DMS79 (cell line): ENCODE measurements around the gene TYMP.

Experiments
- DNase-seq: peaks from one replicate; lab custom pipeline; 2025; lab: John Stamatoyannopoulos, UW

Gene TYMP

GRCh38 chr22:50529897-50530579 lies at the start of gene TYMP:
TSS of gene TYMP (minus strand) at chr22:50530012. CDS start at chr22:50529709, 303 bp downstream.
- DNase-seq = no peak

DNA sequence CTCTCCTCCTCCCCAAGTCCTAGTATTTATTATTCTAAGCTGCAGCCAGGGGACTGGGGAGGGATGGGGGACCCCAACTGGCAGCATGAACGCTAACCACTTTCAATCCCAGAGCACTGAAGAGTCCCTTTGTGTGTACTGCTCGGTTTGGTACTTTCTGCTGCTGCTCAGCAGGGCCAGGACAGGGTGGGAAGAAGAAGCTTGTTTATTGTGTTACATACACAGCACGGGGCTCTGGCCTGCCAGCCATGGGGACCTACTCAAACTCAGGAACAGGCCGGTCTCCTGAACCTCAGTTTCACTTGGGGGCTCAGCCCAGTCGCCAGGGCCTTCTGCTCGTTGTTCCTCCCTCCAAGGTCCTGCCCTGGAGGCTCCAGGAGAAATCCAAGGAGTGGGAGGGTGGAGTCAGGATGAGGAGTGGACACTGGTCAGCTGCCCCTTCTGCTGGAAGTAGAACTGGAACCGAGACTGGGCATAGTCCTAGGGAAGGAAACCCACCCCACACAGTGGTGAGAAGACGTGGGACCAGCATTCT lies 49.0 kb upstream of the TYMP start:
- no peak for DNase-seq

GRCh38 chr22:50577987-50578775 lies 48.4 kb upstream of the TYMP start, which contains the start of gene CPT1B:
TSS of gene CPT1B (minus strand) at chr22:50578427. CDS start at chr22:50577915, 512 bp downstream.
- DNase-seq = no peak

DNA sequence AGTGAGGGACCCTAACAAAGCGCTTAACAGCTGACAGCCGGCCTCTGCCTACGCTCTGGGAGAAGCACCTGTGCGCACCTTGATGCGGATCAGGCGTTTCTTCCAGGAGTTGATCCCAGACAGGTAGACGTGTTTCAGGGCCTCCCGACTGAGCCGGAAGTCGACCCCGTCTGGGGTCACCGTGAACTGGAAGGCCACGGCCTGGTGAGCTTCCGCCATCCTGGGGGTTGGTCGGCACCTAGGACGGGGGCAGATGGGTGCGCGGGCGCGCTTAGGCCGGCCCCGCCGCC lies 47.8 kb upstream of the TYMP start:
- DNase-seq = no peak

GRCh38 chr22:50576806-50577696 lies 47.2 kb upstream of the TYMP start:
- DNase-seq = no peak

GRCh38 chr22:50576070-50576469 lies 46.3 kb upstream of the TYMP start:
- DNase-seq = no peak

DNA sequence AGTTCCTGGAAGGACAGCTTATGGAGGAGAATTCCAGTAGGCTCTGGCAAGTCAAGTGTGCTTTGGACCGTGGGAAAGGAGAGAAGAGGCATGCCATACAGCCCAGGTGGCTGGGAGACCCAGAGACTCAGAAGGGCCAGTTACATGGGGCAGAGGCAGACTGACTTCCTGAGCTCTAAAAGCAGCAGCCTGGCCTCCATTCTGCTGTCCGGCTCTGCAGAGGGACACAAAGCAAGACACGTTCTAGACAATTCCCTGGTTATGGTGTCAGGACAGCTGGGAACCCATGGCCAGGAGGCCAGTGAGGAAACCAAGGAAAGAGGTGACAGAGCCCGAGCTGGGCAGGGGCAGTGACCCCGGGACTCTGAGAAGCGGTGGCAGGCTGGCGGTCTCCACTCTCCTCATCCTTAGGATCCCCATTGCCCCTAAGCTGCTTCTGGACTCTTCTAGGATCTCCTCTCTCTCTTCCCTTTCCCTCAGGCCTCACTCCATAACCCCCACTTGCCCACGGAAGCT lies 45.7 kb upstream of the TYMP start:
- DNase-seq = no peak

- DNase-seq = no peak
Measured at GRCh38 chr22:50574383-50574755, 44.6 kb upstream of the TYMP start.

DNA sequence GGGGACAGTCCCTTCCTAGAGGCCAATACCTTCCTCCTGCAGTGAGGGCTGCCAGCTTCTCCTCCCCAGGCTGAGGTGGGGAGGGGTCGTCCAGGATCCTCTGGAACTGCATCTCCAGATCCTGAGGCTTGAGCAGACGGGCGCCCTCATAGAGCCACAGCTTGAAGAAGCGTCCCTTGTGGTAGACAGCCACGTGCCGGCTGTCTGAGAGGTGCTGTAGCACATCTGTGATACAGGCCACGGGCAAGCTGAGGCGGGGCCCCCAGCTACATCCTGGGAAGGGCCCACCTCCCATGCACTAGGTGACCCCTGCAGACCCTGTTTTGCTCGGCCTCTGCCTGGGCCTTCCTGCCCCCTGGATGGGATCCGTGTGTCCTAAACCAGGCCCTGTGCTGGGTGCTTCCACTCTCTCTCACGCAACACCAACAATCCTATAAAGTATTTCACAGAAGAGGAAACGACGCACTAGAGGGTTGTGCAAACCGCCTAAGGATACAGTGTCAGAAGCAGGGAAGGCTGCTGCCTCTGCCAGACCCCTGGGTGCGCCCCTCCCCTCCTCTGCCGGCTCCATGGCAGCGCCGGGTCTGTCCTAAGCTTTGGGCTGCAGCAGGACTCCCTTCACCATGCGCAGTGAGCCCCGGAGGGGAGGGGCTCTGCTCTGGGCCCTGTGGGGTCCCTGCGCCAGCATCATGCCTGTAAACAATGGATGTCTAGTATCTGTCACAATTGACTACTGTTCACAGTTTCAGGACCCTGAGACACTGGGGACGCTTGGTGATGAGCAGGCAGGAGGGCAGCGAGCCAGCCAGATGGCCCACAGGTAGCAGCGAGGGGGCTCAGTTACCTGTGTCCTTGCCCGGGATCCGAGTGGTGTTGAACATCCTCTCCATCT lies 43.9 kb upstream of the TYMP start:
- DNase-seq = no peak

- no peak for DNase-seq
Measured at GRCh38 chr22:50572965-50573364, 43.2 kb upstream of the TYMP start.

DNA sequence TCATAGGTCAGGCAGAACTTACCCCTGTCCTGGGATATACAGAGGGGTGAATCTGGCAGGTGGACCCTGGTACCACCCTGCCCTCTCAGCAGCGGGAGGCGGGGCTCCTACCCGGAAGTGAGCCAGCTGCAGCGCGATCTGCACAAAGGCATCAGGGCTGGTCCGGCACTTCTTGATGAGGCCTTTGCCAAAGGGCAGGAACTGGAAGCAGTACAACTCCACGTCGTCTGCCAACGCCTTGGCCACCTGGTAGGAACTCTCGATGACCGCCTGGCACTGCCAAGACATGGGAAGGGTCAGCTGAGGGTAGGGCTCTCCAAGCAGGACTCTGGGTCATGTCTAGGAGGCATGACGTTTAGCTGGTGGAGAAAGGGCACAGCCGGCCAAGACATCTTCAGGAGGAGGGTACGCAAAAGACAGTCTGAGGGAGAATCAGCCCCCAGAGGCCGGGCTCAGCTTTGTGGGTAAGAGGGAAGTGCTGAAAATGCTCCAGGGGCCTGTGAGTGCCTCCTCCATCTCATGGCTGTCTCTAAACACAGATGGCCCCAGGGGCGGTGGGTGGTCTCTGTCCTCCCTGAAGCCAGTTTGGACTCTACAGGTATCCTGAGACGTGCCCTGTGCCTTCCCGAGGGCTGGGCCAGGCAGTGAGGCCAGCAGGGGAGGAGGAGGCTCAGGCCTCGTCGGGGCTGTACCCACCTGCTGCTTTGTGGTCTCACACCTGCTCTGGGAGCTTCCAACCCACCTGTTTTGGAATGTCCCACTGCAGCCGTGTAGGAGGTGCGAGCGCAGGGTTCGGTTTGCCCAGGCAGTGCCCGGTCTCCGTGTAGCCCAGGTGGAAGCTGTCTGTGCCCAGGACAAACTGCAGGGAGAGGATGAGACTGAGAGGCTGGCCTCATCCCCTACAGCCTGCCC lies 41.7 kb upstream of the TYMP start:
- no peak for DNase-seq

DNA sequence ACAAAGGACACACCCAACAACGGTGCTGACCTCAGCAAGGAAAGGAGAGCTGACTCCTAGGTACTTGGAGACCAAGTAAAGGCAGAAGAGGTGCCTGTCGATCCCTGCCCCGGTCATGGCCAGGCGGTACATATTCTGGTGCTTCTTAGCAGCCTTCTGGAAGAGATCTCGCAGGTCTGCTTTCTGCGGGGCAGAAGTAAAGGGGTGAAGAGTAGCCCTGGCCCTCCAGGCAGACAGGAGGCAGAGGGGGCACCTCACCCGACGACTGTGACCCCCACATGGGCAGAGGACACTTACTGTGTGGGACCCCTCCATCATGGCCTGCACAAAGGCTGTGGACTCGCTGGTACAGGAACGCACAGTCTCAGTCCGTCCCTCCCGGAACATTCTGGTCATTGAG lies 41.0 kb upstream of the TYMP start:
- no peak for DNase-seq

GRCh38 chr22:50569896-50570535 lies 40.2 kb upstream of the TYMP start:
- DNase-seq = no peak

DNA sequence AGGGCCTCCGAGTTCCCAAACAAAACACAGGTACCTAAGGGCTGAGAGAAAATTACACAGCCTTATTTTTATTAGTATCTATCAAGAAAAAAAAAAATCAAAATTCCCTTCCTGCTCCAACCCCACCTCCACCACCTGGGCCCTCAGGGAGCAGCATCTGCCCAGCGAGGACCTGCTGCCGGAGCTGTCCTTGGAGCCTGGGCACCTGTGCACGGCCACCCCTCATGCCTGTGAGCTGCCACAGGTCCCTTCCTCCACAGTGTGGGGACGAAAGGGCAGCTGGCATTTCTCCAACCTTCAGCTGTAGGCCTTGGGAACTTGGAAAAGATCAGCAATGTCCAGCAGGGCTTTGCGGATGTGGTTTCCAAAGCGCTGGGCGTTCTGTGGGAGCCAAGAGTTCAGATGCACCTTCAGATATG lies 39.2 kb upstream of the TYMP start:
- DNase-seq = no peak

GRCh38 chr22:50568626-50569025 lies 38.8 kb upstream of the TYMP start:
- DNase-seq = no peak

DNA sequence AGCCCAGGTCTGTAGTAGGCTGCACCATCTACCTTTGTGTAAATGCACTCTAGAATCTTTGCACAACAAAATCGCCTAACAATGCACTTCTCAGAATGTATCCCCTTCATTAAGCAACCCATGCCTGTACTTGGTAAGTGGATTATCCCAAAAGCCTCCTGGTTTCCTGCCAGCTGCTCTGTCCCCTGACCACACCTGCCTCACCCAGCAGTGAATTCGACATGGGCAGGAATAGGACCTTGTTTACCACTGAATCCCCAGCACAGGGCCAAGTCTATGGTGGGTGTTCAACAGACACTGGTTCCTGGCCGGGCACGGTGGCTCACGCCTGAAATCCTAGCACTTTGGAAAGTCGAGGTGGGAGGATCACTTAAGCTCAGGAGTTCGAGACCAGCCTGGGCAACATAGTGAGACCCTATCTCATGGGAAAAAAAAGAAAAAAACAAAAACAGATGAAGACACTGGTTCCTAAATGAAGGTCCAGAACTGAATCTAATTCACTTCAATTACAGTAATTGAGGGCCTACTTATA lies 38.0 kb upstream of the TYMP start:
- no peak for DNase-seq

- no peak for DNase-seq
Measured at GRCh38 chr22:50564289-50564688, 34.5 kb upstream of the TYMP start.

GRCh38 chr22:50563413-50564160 lies 33.8 kb upstream of the TYMP start:
- DNase-seq = no peak
